ENCODE measurements around the gene TVP23C.

TVP23C gene

GRCh38 chr17:15465045-15465701 is 98.1 kb downstream of the TVP23C start:
- no peak for DNase-seq (ENCODE audit: low read depth in 1 of 2, low spot score in 1 of 2)

GRCh38 chr17:15464231-15464985 is 98.9 kb downstream of the TVP23C start:
- DNase-seq (ENCODE audit: low read depth in 1 of 2, low spot score in 1 of 2), result no peak

GRCh38 chr17:15462976-15463772 is 100.1 kb downstream of the TVP23C start:
- no peak for DNase-seq (ENCODE audit: low read depth in 1 of 2, low spot score in 1 of 2)

GRCh38 chr17:15457723-15458094 is 105.6 kb downstream of the TVP23C start:
- no peak for DNase-seq (ENCODE audit: low read depth in 1 of 2, low spot score in 1 of 2)

- no peak for DNase-seq (ENCODE audit: low read depth in 1 of 2, low spot score in 1 of 2)
Observed at GRCh38 chr17:15456972-15457722, 106.1 kb downstream of the TVP23C start.

- DNase-seq (ENCODE audit: low read depth in 1 of 2, low spot score in 1 of 2), result no peak
Observed at GRCh38 chr17:15456496-15456895, 106.8 kb downstream of the TVP23C start.

- DNase-seq (ENCODE audit: low read depth in 1 of 2, low spot score in 1 of 2), result no peak
Observed at GRCh38 chr17:15454346-15454745, 108.9 kb downstream of the TVP23C start.

GRCh38 chr17:15453782-15454181 is 109.5 kb downstream of the TVP23C start:
- DNase-seq (ENCODE audit: low read depth in 1 of 2, low spot score in 1 of 2), result no peak

- no peak for DNase-seq (ENCODE audit: low read depth in 1 of 2, low spot score in 1 of 2)
Observed at GRCh38 chr17:15453246-15453645, 110.0 kb downstream of the TVP23C start.

GRCh38 chr17:15452746-15453145 is 110.5 kb downstream of the TVP23C start:
- no peak for DNase-seq (ENCODE audit: low read depth in 1 of 2, low spot score in 1 of 2)

All from activated CD4-positive, alpha-beta T cell treated with anti-CD3 and anti-CD28 coated beads, Interleukin-2, amount 50 U/mL, for 24 hours (primary cell).